Breast epithelium (tissue), 3 donors: ENCODE results near the gene ADAMTS13.

ENCODE experiments used
- CTCF ChIP-seq, 3 donors: fragments of 450-650 bp; IDR thresholded peaks; one replicate each; pipeline ENCODE4 v1.5.1; 2016 to 2017; ENCODE audit warnings: antibody characterized with exemption in 3 of 3, mild to moderate bottlenecking in 3 of 3, moderate library complexity in 3 of 3
- POLR2A ChIP-seq: fragments of 450-650 bp; IDR thresholded peaks from one replicate; pipeline ENCODE4 v1.6.1; 2016; ENCODE audit warnings: antibody characterized with exemption, mild to moderate bottlenecking, moderate library complexity

DNA sequence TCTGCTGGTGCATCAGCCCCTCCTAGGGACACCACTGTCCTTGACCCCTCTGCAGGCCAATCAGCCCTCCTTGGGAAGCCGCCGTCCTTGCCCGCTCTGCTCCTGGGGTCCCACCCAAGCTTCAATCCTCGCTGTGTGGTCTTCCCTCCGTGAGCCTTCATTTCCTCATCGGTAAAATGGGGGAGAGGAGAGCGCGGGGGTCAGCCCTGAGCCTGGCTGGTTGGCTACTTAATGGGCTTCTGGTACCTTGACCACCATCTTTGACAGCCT is 69.4 kb downstream of the ADAMTS13 start:
- no peak for TF ChIP-seq POLR2A
- no peak for TF ChIP-seq CTCF (IDR thresholded peaks at IDR 0.05)
